Motor neuron (in vitro differentiated cells): ENCODE data around the gene SMAD3. TPM values are rescaled to one million over a fixed set of nuclear protein-coding genes. Genes with fewer than 3 reads are reported as not detected.
A peak's percentile ranks its signal among the peaks of the same experiment; 100 is the strongest.

Source experiments
- ATAC-seq, 8 experiments: fragments of 200-7000 bp; cut with Tn5 transposase; replicated peaks in 6 of 8; 2 replicates each; pipeline ENCODE4 v1.8.0; 2021; ENCODE audit warnings: mild to moderate bottlenecking in 8 of 8, moderate library complexity in 8 of 8
- H3K27ac ChIP-seq, 2 donors: fragments of 250-450 bp; sonication (Bioruptor Pico); 2 replicates each; pipeline ENCODE4 v1.9.0; 2021; ENCODE audit warnings: antibody characterized with exemption in 2 of 2, mild to moderate bottlenecking in 2 of 2, moderate library complexity in 1 of 2
- H3K4me1 ChIP-seq, 2 donors: fragments of 250-450 bp; sonication (Bioruptor Pico); replicated peaks in 1 of 2; 2 replicates each; pipeline ENCODE4 v1.6.1; 2021; ENCODE audit warnings: antibody characterized with exemption in 2 of 2, mild to moderate bottlenecking in 2 of 2, moderate library complexity in 1 of 2
- H3K4me3 ChIP-seq, 5 donors: fragments of 250-450 bp; sonication (Bioruptor Pico); 2 replicates each; pipeline ENCODE4 v1.9.0; 2021; ENCODE audit warnings: antibody characterized with exemption in 5 of 5, mild to moderate bottlenecking in 5 of 5, moderate library complexity in 4 of 5
- WGBS, 10 experiments: fragments of 450-650 bp; shearing (Covaris generic); methylation state at CpG; one replicate each; pipeline ENCODE4 v1.0.0; 2022; 5-methylcytosine and 5-hydroxymethylcytosine counted together
- in situ Hi-C, 9 experiments: fragments of 400-800 bp; cut with MboI; loops; one replicate each; pipeline ENCODE4 v1.15.0; 2021; ENCODE audit warnings: low sequenced_read_pairs in 9 of 9, low pct_unique_long_range_greater_than_20kb in 2 of 9; ENCODE audit not compliant: unreplicated experiment in 9 of 9
- total RNA-seq, 8 experiments: library from RNA; unstranded; fragments of 300-600 nt; gene quantifications; 2 replicates each; pipeline versions ENCODE4 v1.2.3 to v1.2.4, GENCODE V29; 2022

Gene SMAD3
- total RNA-seq, 8 experiments from 2014 or later, result 4.4 to 57.9 (median 13.9) TPM

- in situ Hi-C loops, result no loop called here
- H3K4me1 ChIP-seq, result peaks cover 43 to 61% of the 10 kb centered on the region in 2 donors
- no peak overlapping the region for H3K27ac ChIP-seq
- H3K4me3 ChIP-seq, result no peak overlapping the region
- WGBS, 10 experiments, result 25 to 100% (median 81%) methylated on average over 1 to 11 of the region's 11 CpGs; no CpG with 5 or more reads in 1 of the 10 experiments
- no peak for ATAC-seq
These were observed 73.8 kb downstream of the SMAD3 start for GRCh38 chr15:67138891-67139855.

GRCh38 chr15:67140078-67140833 lies 74.9 kb downstream of the SMAD3 start:
- Histone ChIP-seq H3K4me3 (no peak overlapping the region), H3K4me1 (peaks cover 45 to 62% of the 10 kb centered on the region in 2 donors), H3K27ac (no peak overlapping the region)
- 74 to 100% (median 88%) methylated on average over 1 to 8 of the region's 9 CpGs; no CpG with 5 or more reads in 2 of the 10 experiments for WGBS, 10 experiments
- in situ Hi-C loops, result no loop called here
- ATAC-seq, result no peak

GRCh38 chr15:67142092-67142766 lies 76.8 kb downstream of the SMAD3 start:
- peaks cover 54 to 81% of the 10 kb centered on the region in 2 donors for H3K4me1 ChIP-seq
- no peak overlapping the region for H3K27ac ChIP-seq
- ATAC-seq, result no peak
- in situ Hi-C loops, result no loop called here
- WGBS, 10 experiments, result 66 to 100% (median 83%) methylated on average over 1 to 6 of the region's 7 CpGs; no CpG with 5 or more reads in 2 of the 10 experiments
- no peak overlapping the region for H3K4me3 ChIP-seq

GRCh38 chr15:67142767-67143100 lies 77.3 kb downstream of the SMAD3 start:
- in situ Hi-C loops, result no loop called here
- peaks cover 56 to 84% of the 10 kb centered on the region in 2 donors for H3K4me1 ChIP-seq
- peak in 2 of 8 experiments; percentile 2 to 3 for ATAC-seq
- H3K27ac ChIP-seq, result no peak overlapping the region
- 13 to 100% (median 70%) methylated on average over 1 to 5 of the region's 6 CpGs; no CpG with 5 or more reads in 3 of the 10 experiments for WGBS, 10 experiments
- no peak overlapping the region for H3K4me3 ChIP-seq

GRCh38 chr15:67143646-67144045 lies 78.2 kb downstream of the SMAD3 start:
- no peak for ATAC-seq
- Histone ChIP-seq H3K27ac (no peak overlapping the region), H3K4me3 (no peak overlapping the region), H3K4me1 (peaks cover 47 to 84% of the 10 kb centered on the region in 2 donors)
- WGBS, 10 experiments, result 80 to 100% (median 90%) methylated on average over 1 to 3 of the region's 6 CpGs; no CpG with 5 or more reads in 3 of the 10 experiments
- in situ Hi-C loops, result no loop called here

- no peak overlapping the region for H3K4me3 ChIP-seq
- peaks cover 39 to 86% of the 10 kb centered on the region in 2 donors for H3K4me1 ChIP-seq
- in situ Hi-C loops, result no loop called here
- peak; percentile 40 to 64 (median 56) for ATAC-seq
- 0 to 100% (median 17%) methylated on average over 1 to 4 of the region's 7 CpGs; no CpG with 5 or more reads in 1 of the 10 experiments for WGBS, 10 experiments
- H3K27ac ChIP-seq, result peak overlapping the region in 1 of 2 donors; percentile 46
These were observed 79.4 kb downstream of the SMAD3 start for GRCh38 chr15:67144609-67145311.

GRCh38 chr15:67145312-67145610 lies 79.9 kb downstream of the SMAD3 start:
- ATAC-seq, result no peak
- Histone ChIP-seq H3K4me1 (peaks cover 43 to 86% of the 10 kb centered on the region in 2 donors), H3K4me3 (no peak overlapping the region), H3K27ac (no peak overlapping the region)
- WGBS, 10 experiments, result 44 to 86% (median 80%) methylated on average over 1 to 4 of the region's 4 CpGs; no CpG with 5 or more reads in 2 of the 10 experiments
- in situ Hi-C loops, result no loop called here

GRCh38 chr15:67145710-67146109 lies 80.3 kb downstream of the SMAD3 start:
- no peak overlapping the region for H3K27ac ChIP-seq
- no peak for ATAC-seq

GRCh38 chr15:67146234-67146633 lies 80.8 kb downstream of the SMAD3 start:
- Histone ChIP-seq H3K4me3 (no peak overlapping the region), H3K4me1 (peaks cover 40 to 82% of the 10 kb centered on the region in 2 donors), H3K27ac (peak overlapping the region; percentile 12 to 69)
- WGBS, 10 experiments, result 20 to 100% (median 50%) methylated on average over 1 to 4 of the region's 6 CpGs; no CpG with 5 or more reads in 4 of the 10 experiments
- peak; percentile 6 to 48 (median 36) for ATAC-seq
- in situ Hi-C loops, result no loop called here

More at GRCh38 chr15:67145710-67146109, 80.3 kb downstream of the SMAD3 start:
- 58 to 76% (median 62%) methylated on average over 1 to 4 of the region's 4 CpGs; no CpG with 5 or more reads in 5 of the 10 experiments for WGBS, 10 experiments
- H3K4me1 ChIP-seq, result peaks cover 40 to 85% of the 10 kb centered on the region in 2 donors
- H3K4me3 ChIP-seq, result no peak overlapping the region
- in situ Hi-C loops, result no loop called here

- Histone ChIP-seq H3K4me3 (no peak overlapping the region), H3K4me1 (peaks cover 40 to 75% of the 10 kb centered on the region in 2 donors), H3K27ac (peak overlapping the region; percentile 12 to 69)
- WGBS, 10 experiments, result 13 to 24% (median 17%) methylated on average over 1 to 6 of the region's 10 CpGs; no CpG with 5 or more reads in 6 of the 10 experiments
- in situ Hi-C loops, result no loop called here
- peak in 7 of 8 experiments; percentile 8 to 77 (median 73) for ATAC-seq
These were observed 81.5 kb downstream of the SMAD3 start for GRCh38 chr15:67146875-67147381.

GRCh38 chr15:67147396-67147949 lies 82.1 kb downstream of the SMAD3 start:
- H3K4me1 ChIP-seq, result peaks cover 35 to 73% of the 10 kb centered on the region in 2 donors
- peak overlapping the region in 1 of 2 donors; percentile 36 for H3K27ac ChIP-seq
- in situ Hi-C loops, result no loop called here
- WGBS, 10 experiments, result 40 to 84% (median 69%) methylated on average over 1 to 7 of the region's 7 CpGs; no CpG with 5 or more reads in 1 of the 10 experiments
- H3K4me3 ChIP-seq, result no peak overlapping the region
- ATAC-seq, result no peak
